Cardiac septum (tissue), 1 donor: ENCODE measurements around the gene RRBP1. TPM values are rescaled to one million over a fixed set of nuclear protein-coding genes. Genes with fewer than 3 reads are reported as not detected.
"Not testable (repeated sequence)": the region's sequence is repeated elsewhere in the genome, so short reads cannot be mapped to it uniquely, and the experiment has no call there.

Experiments used
- DNase-seq: peaks from one replicate; pipeline ENCODE4 v3.0.0-alpha.2; 2020; ENCODE audit warnings: low spot score
- intact Hi-C: fragments of 100-400 bp; cut with DNase I; formaldehyde crosslinking; loops from one replicate; pipeline ENCODE4 v1.14.0; 2022
- total RNA-seq: library from RNA; stranded (reverse); fragmentation: NEBNext Ultra II Directional; extraction: Animal tissue kit (Norgen Biotek cat#: 25700); gene quantifications from one replicate; pipeline ENCODE4 v1.2.1, GENCODE V29; 2021
- donor health status: DM: no; HTN: no; CAD: no.

Gene RRBP1
- total RNA-seq, 1 donor from 2014 or later, result 46.7 TPM

- DNase-seq, result no peak
- intact Hi-C loops, result no loop called here
These were observed 27.6 kb upstream of the RRBP1 start for GRCh38 chr20:17709361-17710293.

GRCh38 chr20:17708675-17709360 lies 26.8 kb upstream of the RRBP1 start:
- intact Hi-C loops, result no loop called here
- no peak for DNase-seq

- intact Hi-C loops, DNase-seq: not testable (repeated sequence)
These were observed 25.9 kb upstream of the RRBP1 start for GRCh38 chr20:17707951-17708350.

DNA sequence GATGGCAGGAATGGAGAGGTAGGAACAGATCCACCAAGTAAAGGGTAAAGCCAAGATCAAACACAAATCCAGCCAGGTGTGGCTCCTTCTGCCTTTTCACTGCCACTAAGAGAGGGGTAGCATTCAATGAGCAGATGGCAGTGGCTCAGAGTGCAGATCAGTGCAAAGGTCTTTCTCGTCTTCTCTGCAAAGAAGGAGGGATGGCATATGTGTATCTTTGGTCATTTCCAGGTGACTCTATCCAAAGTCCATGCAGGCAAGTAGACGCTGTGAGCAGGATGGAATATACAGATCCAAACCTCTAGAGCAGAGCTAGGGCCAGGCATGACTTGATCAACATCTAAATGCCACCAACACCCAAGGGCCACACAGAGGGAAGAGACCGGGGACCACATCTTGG lies 24.6 kb upstream of the RRBP1 start:
- intact Hi-C loops, result no loop called here

DNA sequence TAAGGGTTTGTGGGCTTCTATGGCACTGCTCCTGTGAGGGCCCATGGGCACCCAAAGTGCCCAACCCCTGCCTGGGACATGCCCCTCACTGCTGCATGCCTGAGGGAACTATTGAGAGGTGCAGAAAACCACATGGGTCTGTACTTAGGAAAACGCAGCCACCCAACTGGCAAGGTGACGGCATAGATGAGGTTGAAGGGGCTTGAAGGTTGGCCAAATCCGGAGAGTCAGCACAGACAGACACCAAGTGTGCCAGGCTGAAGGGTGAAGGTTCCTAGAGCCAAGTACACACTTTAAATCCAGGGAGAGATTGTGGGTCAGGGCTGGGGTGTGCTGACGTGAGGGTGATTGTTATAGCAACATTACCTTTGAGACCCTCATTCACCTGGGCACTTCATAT lies 23.9 kb upstream of the RRBP1 start:
- no peak for DNase-seq
- intact Hi-C loops, result no loop called here

More for the DNA sequence above, 24.6 kb upstream of the RRBP1 start:
- DNase-seq, result no peak

- DNase-seq, result no peak
- intact Hi-C loops, result no loop called here
These were observed 22.7 kb upstream of the RRBP1 start for GRCh38 chr20:17704589-17705317.

GRCh38 chr20:17701826-17702225 lies 19.8 kb upstream of the RRBP1 start:
- intact Hi-C loops, result no loop called here
- no peak for DNase-seq

DNA sequence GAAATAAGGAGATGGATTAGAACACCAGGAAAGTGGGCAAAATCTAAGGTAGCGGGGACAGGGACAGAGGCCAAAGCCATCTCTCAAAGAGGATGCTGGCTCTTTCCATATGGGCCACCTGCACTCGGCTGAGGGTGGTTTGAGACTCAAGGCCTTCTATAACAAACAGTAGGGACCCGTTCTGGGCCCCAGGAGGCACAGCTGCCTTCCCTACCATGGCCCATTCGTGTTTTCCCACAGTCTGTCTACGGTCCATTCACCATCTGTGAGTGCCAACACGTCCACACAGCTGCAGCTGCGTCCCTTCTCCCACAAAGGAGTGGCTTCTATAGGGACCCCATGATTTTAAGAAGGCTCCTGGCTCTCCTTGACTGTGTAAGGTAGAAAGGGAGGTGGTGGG lies 18.6 kb upstream of the RRBP1 start:
- intact Hi-C loops, result no loop called here

GRCh38 chr20:17699931-17700351 lies 17.9 kb upstream of the RRBP1 start, which contains the start of gene BANF2:
BANF2 (plus strand) TSS chr20:17699966; CDS start chr20:17725026, 25,060 bp downstream.
- intact Hi-C loops, result no loop called here
- no peak for DNase-seq

More for the DNA sequence above, 18.6 kb upstream of the RRBP1 start:
- DNase-seq, result no peak

GRCh38 chr20:17698384-17698783 lies 16.3 kb upstream of the RRBP1 start:
- no peak for DNase-seq
- intact Hi-C loops, result no loop called here

DNA sequence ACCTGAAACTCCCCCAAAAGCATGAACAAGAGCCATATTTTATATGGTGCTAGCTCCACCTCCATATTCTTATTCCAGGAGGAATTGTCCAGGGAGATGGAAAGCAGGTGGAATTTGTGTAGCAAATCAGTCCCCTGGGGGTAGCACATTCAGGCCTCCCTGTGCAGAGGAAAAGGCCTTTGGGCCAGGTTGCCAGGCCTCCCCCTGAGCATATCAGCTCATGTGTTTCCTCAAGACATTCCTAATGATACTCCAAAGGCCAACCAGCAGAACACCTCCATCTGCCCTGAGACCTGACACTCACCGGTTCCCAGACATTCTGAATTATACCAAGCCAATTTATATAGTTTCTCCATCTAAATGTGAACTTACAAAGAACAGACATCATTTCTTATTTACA lies 15.1 kb upstream of the RRBP1 start:
- intact Hi-C loops, result no loop called here
- DNase-seq, result no peak

- no peak for DNase-seq
- intact Hi-C loops, result no loop called here
These were observed 14.2 kb upstream of the RRBP1 start for GRCh38 chr20:17696287-17696686.

- DNase-seq, result no peak
- intact Hi-C loops, result no loop called here
These were observed 12.7 kb upstream of the RRBP1 start for GRCh38 chr20:17694767-17695166.

GRCh38 chr20:17693444-17694001 lies 11.5 kb upstream of the RRBP1 start:
- intact Hi-C loops, result no loop called here
- DNase-seq, result no peak

DNA sequence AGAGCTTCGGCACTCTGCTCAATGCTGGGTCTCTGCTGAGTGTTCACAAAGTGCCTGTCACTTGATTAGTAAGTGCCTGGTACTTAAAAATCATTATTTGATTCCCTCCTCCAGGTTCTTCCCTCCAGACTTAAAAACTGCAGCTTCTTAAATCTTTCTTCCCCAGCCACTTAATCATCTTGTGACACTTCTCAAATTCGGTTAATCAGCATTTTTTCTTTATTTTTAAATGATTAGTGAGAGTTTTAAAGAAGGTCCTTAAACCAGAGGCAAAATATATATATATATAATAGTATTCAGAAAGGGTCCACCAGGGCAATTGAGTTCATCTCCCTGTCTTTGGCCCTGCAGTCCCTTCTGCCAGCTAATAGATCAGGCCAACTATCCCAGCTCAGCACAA lies 9.7 kb upstream of the RRBP1 start:
- intact Hi-C loops, result no loop called here

DNA sequence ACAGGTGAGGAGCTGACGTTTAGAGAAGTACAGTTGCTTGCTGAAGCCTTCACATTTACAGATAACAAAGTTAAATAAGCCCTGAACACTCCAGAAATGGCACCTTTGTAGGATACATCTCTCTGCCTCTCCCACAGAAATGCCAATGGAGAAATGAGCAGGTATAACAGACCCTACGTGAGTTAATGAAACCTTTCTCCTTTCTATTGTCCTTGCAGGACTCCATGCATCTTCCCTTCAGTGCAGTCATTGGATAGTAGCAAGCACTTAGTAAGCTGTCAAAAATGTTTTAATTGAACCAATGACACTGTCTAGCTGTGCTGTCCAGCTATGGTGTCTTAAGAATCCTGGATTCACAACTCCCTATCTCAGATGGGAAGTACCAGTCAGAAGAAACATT lies 8.1 kb upstream of the RRBP1 start:
- no peak for DNase-seq
- intact Hi-C loops, result no loop called here

More for the DNA sequence above, 9.7 kb upstream of the RRBP1 start:
- DNase-seq, result no peak

DNA sequence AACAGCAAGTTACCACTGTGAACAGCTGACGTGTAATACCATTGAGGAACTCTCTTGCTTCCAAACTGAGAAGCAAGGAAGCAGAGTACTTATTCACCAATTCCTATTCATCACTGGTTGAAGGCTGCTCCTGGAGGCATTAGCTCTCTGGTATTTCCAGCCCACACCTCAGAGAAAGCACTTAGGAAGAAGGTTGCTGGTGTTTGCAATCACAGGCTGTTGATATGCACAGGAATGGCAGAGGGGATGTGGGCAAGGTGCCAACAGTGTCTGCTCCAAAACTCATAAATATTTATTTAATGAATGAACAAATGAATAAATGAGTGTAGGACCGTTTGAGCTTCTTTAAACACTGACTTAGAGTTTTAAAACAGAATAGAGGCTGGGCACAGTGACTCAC lies 6.9 kb upstream of the RRBP1 start:
- intact Hi-C loops, result no loop called here
- no peak for DNase-seq

DNA sequence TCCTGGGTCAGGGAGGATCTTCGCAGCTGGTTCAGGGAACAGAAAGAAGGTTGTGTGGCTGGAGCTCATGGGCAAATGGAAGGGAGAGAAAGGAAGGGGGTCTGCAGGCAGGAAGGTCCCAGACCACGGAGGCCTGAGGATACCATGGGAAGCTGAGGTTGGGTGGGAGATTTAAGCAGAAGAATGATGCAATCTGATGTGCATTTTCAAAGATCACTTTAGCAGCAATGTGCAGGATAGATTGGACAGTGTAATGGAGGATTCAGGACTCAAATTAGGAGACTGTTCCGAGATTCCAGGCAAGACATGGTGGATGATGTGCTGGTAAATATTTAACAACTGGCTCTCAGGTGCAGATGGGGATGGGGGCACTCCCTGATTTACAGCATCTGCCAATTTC lies 5.8 kb upstream of the RRBP1 start:
- no peak for DNase-seq
- intact Hi-C loops, result no loop called here

GRCh38 chr20:17685168-17685567 lies 3.1 kb upstream of the RRBP1 start:
- no peak for DNase-seq
- intact Hi-C loops, result no loop called here
